Measurements from ENCODE around the gene EPHA8.

The EPHA8 gene

DNA sequence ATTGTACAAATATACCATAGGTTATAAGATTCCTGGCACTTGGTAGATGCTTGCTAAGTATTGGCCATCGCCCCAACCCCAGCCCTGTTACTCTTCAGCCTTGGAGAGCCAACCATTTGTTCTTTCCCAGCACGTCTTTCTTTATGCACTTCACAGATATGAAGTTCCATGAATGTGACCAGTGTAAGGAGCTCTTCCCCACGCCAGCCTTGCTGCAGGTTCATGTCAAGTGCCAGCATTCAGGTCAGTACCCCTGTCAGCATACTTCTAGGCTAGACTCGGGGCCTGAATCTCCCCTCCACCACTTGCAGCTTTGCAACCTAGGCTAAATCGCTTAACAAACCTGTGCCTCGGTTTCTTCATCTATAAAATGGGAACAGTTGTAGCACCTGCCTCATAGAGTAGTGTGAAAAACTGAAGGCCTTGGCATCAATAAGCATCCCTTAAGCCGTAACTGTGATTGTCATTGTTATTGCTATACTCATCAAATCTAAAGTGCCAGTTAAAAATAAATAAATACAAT lies 41.0 kb upstream of the EPHA8 start:
- H3K4me3 ChIP-seq (ENCODE audit: low read depth, low read length) = no peak overlapping the region
- TF ChIP-seq, protein P1, sequence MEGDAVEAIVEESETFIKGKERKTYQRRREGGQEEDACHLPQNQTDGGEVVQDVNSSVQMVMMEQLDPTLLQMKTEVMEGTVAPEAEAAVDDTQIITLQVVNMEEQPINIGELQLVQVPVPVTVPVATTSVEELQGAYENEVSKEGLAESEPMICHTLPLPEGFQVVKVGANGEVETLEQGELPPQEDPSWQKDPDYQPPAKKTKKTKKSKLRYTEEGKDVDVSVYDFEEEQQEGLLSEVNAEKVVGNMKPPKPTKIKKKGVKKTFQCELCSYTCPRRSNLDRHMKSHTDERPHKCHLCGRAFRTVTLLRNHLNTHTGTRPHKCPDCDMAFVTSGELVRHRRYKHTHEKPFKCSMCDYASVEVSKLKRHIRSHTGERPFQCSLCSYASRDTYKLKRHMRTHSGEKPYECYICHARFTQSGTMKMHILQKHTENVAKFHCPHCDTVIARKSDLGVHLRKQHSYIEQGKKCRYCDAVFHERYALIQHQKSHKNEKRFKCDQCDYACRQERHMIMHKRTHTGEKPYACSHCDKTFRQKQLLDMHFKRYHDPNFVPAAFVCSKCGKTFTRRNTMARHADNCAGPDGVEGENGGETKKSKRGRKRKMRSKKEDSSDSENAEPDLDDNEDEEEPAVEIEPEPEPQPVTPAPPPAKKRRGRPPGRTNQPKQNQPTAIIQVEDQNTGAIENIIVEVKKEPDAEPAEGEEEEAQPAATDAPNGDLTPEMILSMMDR (IDR thresholded peaks at IDR 0.05; ENCODE audit: insufficient read depth, low read depth, low read length, missing control alignments) = no peak
- no peak for DNase-seq (ENCODE audit: low read depth)

DNA sequence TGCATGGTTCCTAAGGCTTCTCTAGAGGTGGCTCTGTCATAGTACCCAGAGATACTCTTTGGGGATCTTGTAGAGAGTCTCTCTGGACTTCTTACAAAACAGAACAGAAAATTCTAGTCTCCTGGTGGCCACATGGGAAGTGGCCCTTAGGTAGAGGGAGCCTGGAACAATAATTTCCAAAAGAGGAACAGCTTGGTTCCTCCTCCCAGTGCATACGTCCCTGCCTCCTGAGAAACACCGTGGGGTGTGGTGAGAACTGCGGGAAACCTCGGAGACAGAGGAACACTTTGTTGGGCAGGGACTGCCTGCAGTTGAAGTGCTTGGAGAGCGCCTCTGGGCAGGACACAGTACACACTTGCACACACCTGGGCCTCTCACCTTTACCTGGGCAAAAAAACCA lies 38.8 kb upstream of the EPHA8 start:
- H3K4me3 ChIP-seq (ENCODE audit: low read depth, low read length) = no peak overlapping the region
- TF ChIP-seq, protein P1 (IDR thresholded peaks at IDR 0.05; ENCODE audit: insufficient read depth, low read depth, low read length, missing control alignments) = no peak
- DNase-seq (ENCODE audit: low read depth) = no peak

DNA sequence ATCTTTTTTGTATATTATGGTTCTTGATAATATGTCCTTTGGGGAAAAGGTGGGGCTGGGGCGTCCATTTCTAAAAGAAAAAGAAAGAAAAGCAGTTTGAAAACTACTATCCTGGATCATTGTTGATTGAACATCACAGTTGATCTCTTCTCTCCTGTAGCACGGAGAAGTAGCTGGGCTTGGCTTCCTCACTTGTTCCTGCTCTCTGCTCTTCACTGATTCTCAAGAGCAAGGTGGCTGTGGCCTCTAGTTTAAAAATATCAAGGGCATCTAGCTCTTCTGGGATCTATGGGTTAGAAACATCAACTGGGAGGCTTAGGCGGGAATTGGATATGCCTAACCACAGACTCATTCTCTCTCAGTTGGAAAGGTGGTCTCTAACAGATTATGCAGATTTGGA lies 38.1 kb upstream of the EPHA8 start:
- no peak for DNase-seq (ENCODE audit: low read depth)
- TF ChIP-seq, protein P1 (IDR thresholded peaks at IDR 0.05; ENCODE audit: insufficient read depth, low read depth, low read length, missing control alignments) = no peak
- H3K4me3 ChIP-seq (ENCODE audit: low read depth, low read length) = no peak overlapping the region

DNA sequence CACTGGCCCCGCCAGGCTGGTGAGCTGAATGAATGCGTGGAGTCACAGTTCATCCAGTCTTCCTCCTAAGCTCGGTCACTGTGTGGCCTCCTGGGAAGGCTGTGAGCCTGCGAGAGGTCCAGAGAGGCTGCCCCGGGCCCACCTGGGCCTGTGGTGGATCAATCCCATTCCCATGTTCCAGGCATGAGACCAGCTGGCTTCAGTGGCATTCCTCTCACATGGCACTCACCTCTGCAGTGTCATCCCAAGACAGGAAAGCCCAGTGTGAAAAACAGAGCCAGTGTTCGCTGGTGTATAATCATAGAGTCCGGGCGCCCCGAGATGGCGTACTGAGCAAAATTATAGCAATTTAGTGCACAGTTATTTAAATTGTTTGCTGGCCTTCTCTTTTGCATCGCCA lies 37.6 kb upstream of the EPHA8 start:
- H3K4me3 ChIP-seq (ENCODE audit: low read depth, low read length) = no peak overlapping the region
- DNase-seq (ENCODE audit: low read depth) = no peak
- TF ChIP-seq, protein P1 (IDR thresholded peaks at IDR 0.05; ENCODE audit: insufficient read depth, low read depth, low read length, missing control alignments) = no peak

DNA sequence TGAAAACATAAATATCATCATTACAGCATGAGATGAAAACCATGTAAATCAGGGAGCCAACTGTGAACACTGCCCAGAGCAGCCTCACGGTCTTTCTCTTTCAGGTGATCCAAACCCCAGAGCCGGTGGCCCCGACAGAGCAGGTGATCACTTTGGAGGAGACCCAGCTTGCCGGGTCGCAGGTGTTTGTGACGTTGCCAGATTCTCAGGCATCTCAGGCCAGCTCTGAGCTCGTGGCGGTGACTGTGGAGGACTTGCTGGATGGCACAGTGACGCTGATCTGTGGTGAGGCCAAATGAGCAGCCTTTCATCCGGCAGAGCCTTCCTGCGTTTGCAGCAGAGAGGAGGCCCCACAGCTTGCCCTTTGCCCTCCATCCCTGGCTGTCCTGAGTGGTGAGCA lies 37.2 kb upstream of the EPHA8 start:
- TF ChIP-seq, protein P1 (IDR thresholded peaks at IDR 0.05; ENCODE audit: insufficient read depth, low read depth, low read length, missing control alignments) = no peak
- no peak overlapping the region for H3K4me3 ChIP-seq (ENCODE audit: low read depth, low read length)
- DNase-seq (ENCODE audit: low read depth) = no peak

DNA sequence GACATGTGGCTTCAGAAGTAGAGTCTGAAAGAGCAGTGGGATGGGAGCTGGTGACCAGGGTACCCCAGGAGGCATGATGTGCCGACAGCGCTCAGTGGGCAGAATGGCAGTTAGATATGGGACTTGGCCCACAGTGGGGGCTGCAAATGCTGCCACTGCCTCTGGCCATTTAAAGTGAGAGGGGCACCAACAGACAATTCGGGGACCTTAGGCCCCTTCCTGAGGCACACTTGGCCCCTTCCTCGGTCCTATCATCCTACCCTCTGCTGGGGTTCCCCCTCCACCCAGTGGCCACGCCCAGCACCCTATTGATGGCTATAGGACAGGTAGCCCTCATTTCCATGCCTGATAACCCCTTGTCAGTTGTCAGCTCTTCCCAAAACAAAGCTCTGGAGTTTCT lies 36.6 kb upstream of the EPHA8 start:
- no peak for DNase-seq (ENCODE audit: low read depth)
- TF ChIP-seq, protein P1 (IDR thresholded peaks at IDR 0.05; ENCODE audit: insufficient read depth, low read depth, low read length, missing control alignments) = no peak
- no peak overlapping the region for H3K4me3 ChIP-seq (ENCODE audit: low read depth, low read length)

DNA sequence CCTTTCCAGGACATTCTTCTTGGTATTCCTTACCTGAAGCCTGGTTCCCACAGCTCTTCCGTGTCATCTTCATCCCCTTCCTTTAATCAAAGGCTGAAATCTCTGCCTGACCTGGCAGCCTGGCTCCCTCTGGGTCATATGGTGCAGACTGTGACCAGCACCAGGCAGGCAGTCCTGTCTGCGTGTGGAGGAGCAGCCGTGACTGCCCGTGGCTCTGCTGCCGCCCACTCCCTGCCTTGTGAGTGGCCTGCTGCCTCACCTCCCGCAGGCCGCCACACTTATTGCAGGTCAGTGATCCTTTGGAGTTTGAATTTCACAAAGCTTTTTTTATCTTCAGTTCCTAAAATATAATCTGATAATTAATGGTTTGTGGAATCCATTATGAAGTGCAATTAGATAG lies 36.2 kb upstream of the EPHA8 start:
- TF ChIP-seq, protein P1 (IDR thresholded peaks at IDR 0.05; ENCODE audit: insufficient read depth, low read depth, low read length, missing control alignments) = no peak
- DNase-seq (ENCODE audit: low read depth) = no peak
- H3K4me3 ChIP-seq (ENCODE audit: low read depth, low read length) = no peak overlapping the region
